ENCODE data around the gene CGNL1.

Gene CGNL1

GRCh38 chr15:57597431-57597830 is 221.1 kb downstream of the CGNL1 start:
- no peak for DNase-seq (ENCODE audit: low spot score)

GRCh38 chr15:57598346-57598745 is 222.0 kb downstream of the CGNL1 start:
- no peak for DNase-seq (ENCODE audit: low spot score)

DNA sequence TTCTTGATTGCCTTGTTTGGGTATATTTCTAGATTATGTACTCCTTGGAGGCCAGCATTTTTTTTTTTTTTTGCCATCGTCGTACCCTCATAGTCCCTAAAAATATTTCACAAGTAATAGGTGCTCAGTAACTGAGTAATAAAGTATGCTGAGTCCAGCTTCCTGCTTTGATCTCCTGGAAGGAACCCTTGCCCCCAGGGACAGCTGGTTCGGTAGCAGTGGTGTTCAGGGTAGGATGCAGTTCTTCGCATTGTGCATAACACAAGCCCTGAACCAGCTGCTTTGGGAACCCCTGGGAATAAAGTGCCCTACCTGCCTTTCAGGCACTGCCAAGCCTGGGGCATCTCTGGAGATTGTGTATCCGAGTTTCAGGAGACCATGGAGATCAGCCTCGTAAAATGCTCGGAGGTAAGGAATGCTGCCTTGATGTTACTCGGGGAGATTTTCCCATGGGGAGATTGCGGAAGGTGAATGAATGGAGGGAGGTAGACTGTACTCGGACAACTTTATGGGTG is 223.0 kb downstream of the CGNL1 start:
- DNase-seq (ENCODE audit: low spot score), result no peak

DNA sequence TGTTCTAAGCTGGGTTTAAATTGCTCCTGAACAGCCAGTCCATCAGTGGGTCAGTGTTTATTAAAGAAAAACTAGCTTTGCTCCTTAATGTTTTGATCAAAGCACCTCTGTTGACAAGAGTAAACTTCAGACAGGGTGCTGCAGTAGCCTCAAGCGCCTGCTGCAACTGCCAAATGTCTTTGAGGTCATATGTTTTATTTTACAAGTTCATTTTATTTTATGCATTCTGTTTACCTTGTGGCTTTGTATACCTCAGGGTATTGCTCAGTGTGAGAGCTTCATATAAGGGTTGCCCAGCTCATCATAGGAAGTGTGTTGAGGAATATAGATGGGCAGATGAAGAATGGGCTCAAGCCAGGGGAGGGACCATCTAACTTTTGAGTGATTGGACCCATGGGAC is 223.9 kb downstream of the CGNL1 start:
- no peak for DNase-seq (ENCODE audit: low spot score)
